Measurements from ENCODE around the gene BBS10.
"Not testable (repeated sequence)": the region's sequence is repeated elsewhere in the genome, so short reads cannot be mapped to it uniquely, and the experiment has no call there.

BBS10 gene

DNA sequence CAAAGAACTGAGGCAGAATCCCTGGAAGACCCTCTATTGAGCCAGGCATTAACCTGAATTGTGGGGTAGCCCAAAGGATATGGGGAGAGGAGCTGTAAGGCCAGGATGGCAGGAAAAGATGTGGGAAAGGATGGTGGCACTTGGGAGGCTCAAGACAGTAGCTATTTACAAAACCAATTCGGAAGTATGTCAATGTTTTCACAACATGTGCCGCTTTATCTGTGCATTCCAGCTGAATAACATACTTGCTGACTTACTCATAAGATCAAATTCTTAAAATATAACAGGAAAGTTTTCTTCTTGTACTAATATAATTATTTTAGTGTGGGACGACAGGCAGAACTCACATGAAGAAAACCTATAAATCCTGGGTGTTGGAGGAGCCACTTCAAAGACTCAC lies 10.6 kb downstream of the BBS10 start:
- H3K4me3 ChIP-seq (replicated peaks in 1 of 2; ENCODE audit: low read depth in 2 of 2, low read length in 2 of 2) = no peak overlapping the region
- TF ChIP-seq, protein P1, sequence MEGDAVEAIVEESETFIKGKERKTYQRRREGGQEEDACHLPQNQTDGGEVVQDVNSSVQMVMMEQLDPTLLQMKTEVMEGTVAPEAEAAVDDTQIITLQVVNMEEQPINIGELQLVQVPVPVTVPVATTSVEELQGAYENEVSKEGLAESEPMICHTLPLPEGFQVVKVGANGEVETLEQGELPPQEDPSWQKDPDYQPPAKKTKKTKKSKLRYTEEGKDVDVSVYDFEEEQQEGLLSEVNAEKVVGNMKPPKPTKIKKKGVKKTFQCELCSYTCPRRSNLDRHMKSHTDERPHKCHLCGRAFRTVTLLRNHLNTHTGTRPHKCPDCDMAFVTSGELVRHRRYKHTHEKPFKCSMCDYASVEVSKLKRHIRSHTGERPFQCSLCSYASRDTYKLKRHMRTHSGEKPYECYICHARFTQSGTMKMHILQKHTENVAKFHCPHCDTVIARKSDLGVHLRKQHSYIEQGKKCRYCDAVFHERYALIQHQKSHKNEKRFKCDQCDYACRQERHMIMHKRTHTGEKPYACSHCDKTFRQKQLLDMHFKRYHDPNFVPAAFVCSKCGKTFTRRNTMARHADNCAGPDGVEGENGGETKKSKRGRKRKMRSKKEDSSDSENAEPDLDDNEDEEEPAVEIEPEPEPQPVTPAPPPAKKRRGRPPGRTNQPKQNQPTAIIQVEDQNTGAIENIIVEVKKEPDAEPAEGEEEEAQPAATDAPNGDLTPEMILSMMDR (IDR thresholded peaks at IDR 0.05; ENCODE audit: low read depth, low read length) = no peak
- peak; percentile 87 to 89 for DNase-seq (ENCODE audit: low read depth in 2 of 2)

- no peak for DNase-seq (ENCODE audit: low read depth in 2 of 2)
- TF ChIP-seq, protein P1 (IDR thresholded peaks at IDR 0.05; ENCODE audit: low read depth, low read length) = no peak
- no peak overlapping the region for H3K4me3 ChIP-seq (replicated peaks in 1 of 2; ENCODE audit: low read depth in 2 of 2, low read length in 2 of 2)
Measured at GRCh38 chr12:76332606-76333005, 15.6 kb downstream of the BBS10 start.

DNA sequence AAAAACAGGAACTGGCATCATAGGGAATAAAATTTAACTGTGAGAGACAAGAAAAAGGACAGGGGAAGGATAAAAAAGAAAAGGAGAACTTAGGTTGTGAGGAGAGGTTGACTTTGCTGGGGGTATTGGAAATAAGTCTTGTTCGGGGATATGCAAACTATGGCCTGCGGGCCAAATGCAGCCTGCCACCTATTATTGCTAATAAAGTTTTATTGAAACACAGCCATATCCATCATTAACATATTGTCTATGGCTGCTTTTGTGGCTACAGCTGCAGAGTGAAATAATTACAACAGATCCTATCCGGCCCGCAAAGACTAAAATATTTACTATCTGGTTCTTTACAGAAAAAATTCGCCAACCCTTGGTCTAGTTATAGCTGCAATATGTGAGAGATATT lies 18.6 kb downstream of the BBS10 start:
- TF ChIP-seq, protein P1 (IDR thresholded peaks at IDR 0.05; ENCODE audit: low read depth, low read length) = no peak
- no peak overlapping the region for H3K4me3 ChIP-seq (replicated peaks in 1 of 2; ENCODE audit: low read depth in 2 of 2, low read length in 2 of 2)
- no peak for DNase-seq (ENCODE audit: low read depth in 2 of 2)

DNA sequence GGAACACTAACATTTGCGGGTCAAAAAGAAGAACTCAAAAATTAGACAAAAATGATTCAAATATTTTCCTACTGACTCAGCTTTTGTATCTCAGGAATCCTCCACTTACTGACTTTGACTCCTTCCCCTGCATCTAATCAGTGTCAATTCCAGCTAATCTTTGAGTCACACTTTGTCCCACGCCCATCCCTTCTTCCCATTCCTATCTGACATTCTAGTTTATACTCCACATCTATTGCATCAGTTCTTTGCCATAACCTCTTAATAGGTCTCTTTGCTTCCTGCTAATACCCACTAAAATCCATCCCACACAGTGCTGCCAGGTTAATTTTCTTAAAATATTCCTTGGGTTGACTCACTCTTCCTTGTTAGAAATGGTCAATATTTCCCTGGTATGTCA lies 19.1 kb downstream of the BBS10 start:
- DNase-seq (ENCODE audit: low read depth in 2 of 2) = peak; percentile 77 to 88
- TF ChIP-seq, protein P1 (IDR thresholded peaks at IDR 0.05; ENCODE audit: low read depth, low read length) = no peak
- no peak overlapping the region for H3K4me3 ChIP-seq (replicated peaks in 1 of 2; ENCODE audit: low read depth in 2 of 2, low read length in 2 of 2)

DNA sequence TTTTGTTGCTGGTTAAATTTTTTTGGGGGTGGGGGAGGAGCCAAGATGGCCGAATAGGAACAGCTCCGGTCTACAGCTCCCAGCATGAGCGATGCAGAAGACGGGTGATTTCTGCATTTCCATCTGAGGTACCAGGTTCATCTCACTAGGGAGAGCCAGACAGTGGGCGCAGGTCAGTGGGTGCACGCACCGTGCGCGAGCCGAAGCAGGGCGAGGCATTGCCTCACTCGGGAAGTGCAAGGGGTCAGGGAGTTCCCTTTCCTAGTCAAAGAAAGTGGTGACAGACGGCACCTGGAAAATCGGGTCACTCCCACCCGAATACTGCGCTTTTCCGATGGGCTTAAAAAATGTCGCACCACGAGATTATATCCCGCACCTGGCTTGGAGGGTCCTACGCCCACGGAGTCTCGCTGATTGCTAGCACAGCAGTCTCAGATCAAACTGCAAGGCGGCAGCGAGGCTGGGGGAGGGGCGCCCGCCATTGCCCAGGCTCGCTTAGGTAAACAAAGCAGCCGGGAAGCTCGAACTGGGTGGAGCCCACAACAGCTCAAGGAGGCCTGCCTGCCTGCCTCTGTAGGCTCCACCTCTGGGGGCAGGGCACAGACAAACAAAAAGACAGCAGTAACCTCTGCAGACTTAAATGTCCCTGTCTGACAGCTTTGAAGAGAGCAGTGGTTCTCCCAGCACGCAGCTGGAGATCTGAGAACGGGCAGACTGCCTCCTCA lies 28.5 kb downstream of the BBS10 start:
- H3K4me3 ChIP-seq (replicated peaks in 1 of 2; ENCODE audit: low read depth in 2 of 2, low read length in 2 of 2) = not testable (repeated sequence)

DNA sequence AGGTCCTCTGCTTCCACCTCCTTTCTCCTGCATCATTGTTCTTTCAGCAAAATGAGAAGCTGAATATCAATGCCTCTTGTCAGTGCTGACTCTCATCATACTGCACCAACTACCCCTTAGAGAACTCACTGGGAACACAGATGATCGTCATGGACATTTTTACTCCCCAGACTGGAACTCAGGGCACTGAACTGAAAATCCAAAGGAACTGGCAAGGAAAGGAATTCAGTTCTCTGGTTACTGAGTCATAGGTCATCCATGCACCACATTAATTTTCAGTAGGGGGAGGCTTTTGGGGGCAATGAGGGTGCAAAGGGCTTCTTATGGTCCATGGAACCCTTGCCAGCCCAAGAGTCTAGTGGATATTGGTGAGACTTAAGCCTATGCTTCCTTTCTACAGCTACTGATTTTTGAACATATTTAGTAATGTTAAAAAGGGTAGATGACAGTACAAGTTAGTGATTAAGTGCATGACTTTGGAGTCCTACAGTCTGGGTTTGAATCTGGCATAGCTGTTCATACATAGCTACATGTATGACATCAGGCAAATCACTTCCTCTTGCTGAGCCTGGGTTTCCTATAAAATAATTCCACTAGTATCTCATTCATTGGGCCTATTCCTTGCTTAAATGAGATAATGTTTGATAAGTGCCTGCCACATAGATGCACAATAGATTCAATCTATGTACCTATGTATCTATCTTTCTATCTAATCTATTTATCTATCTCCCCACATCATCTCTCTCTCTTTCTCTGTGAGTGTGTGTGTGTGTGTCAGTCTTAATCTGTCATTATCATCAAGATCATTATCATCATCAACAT lies 29.2 kb downstream of the BBS10 start:
- TF ChIP-seq, protein P1 (IDR thresholded peaks at IDR 0.05; ENCODE audit: low read depth, low read length) = no peak
- no peak for DNase-seq (ENCODE audit: low read depth in 2 of 2)
- H3K4me3 ChIP-seq (replicated peaks in 1 of 2; ENCODE audit: low read depth in 2 of 2, low read length in 2 of 2) = no peak overlapping the region

More for the DNA sequence above, 28.5 kb downstream of the BBS10 start:
- DNase-seq (ENCODE audit: low read depth in 2 of 2) = not testable (repeated sequence)

- DNase-seq (ENCODE audit: low read depth in 2 of 2) = no peak
- no peak overlapping the region for H3K4me3 ChIP-seq (replicated peaks in 1 of 2; ENCODE audit: low read depth in 2 of 2, low read length in 2 of 2)
- TF ChIP-seq, protein P1 (IDR thresholded peaks at IDR 0.05; ENCODE audit: low read depth, low read length) = no peak
Measured at GRCh38 chr12:76317976-76318375, 30.2 kb downstream of the BBS10 start.

All from cardiac fibroblast (primary cell).